ENCODE data around the gene MYEOV. TPM values are rescaled to one million over a fixed set of nuclear protein-coding genes. Genes with fewer than 3 reads are reported as not detected.
A peak's percentile ranks its signal among the peaks of the same experiment; 100 is the strongest.

The MYEOV gene
- total RNA-seq, 1 donor from 2014 or later, result not detected

GRCh38 chr11:69301081-69301454, 7.1 kb downstream of the MYEOV start:
- H3K9me3 Mint-ChIP-seq (ENCODE audit: unreplicated experiment), result no peaks in the 10 kb centered on the region

GRCh38 chr11:69301455-69302401, 7.8 kb downstream of the MYEOV start:
- H3K9me3 Mint-ChIP-seq (ENCODE audit: unreplicated experiment), result no peaks in the 10 kb centered on the region

More at GRCh38 chr11:69301081-69301454, 7.1 kb downstream of the MYEOV start:
- Mint-ChIP-seq H3K27me3 (ENCODE audit: unreplicated experiment) (peaks cover 14% of the 10 kb centered on the region), H3K36me3 (ENCODE audit: low read depth, unreplicated experiment) (peaks cover 7% of the 10 kb centered on the region), H3K4me1 (ENCODE audit: unreplicated experiment) (peaks cover 8% of the 10 kb centered on the region), H3K4me3 (ENCODE audit: unreplicated experiment) (no peak overlapping the region), H3K27ac (ENCODE audit: unreplicated experiment) (no peak overlapping the region)
- no peak for DNase-seq (ENCODE audit: low spot score)
- no peak for TF ChIP-seq CTCF (IDR thresholded peaks at IDR 0.05; ENCODE audit: unreplicated experiment)

GRCh38 chr11:69302447-69303020, 8.6 kb downstream of the MYEOV start:
- H3K9me3 Mint-ChIP-seq (ENCODE audit: unreplicated experiment), result no peaks in the 10 kb centered on the region
- peaks cover 7% of the 10 kb centered on the region for H3K36me3 Mint-ChIP-seq (ENCODE audit: low read depth, unreplicated experiment)
- DNase-seq (ENCODE audit: low spot score), result no peak
- H3K4me3 Mint-ChIP-seq (ENCODE audit: unreplicated experiment), result no peak overlapping the region
- no peak for TF ChIP-seq CTCF (IDR thresholded peaks at IDR 0.05; ENCODE audit: unreplicated experiment)
- H3K27ac Mint-ChIP-seq (ENCODE audit: unreplicated experiment), result no peak overlapping the region
- H3K27me3 Mint-ChIP-seq (ENCODE audit: unreplicated experiment), result peaks cover 14% of the 10 kb centered on the region
- peaks cover 8% of the 10 kb centered on the region for H3K4me1 Mint-ChIP-seq (ENCODE audit: unreplicated experiment)

More at GRCh38 chr11:69301455-69302401, 7.8 kb downstream of the MYEOV start:
- no peak for DNase-seq (ENCODE audit: low spot score)
- Mint-ChIP-seq H3K27ac (ENCODE audit: unreplicated experiment) (no peak overlapping the region), H3K4me1 (ENCODE audit: unreplicated experiment) (peaks cover 8% of the 10 kb centered on the region), H3K36me3 (ENCODE audit: low read depth, unreplicated experiment) (peaks cover 7% of the 10 kb centered on the region), H3K4me3 (ENCODE audit: unreplicated experiment) (no peak overlapping the region), H3K27me3 (ENCODE audit: unreplicated experiment) (peaks cover 14% of the 10 kb centered on the region)
- no peak for TF ChIP-seq CTCF (IDR thresholded peaks at IDR 0.05; ENCODE audit: unreplicated experiment)

- Mint-ChIP-seq H3K4me1 (ENCODE audit: unreplicated experiment) (peaks cover 4% of the 10 kb centered on the region), H3K27ac (ENCODE audit: unreplicated experiment) (no peak overlapping the region)
- TF ChIP-seq CTCF (IDR thresholded peaks at IDR 0.05; ENCODE audit: unreplicated experiment), result no peak
These were observed 9.5 kb downstream of the MYEOV start for GRCh38 chr11:69303427-69303826.

GRCh38 chr11:69304258-69304657, 10.3 kb downstream of the MYEOV start:
- peaks cover 23% of the 10 kb centered on the region for H3K27me3 Mint-ChIP-seq (ENCODE audit: unreplicated experiment)

More at GRCh38 chr11:69303427-69303826, 9.5 kb downstream of the MYEOV start:
- peak overlapping the region; percentile 23 for H3K4me3 Mint-ChIP-seq (ENCODE audit: unreplicated experiment)
- peaks cover 7% of the 10 kb centered on the region for H3K36me3 Mint-ChIP-seq (ENCODE audit: low read depth, unreplicated experiment)
- peaks cover 20% of the 10 kb centered on the region for H3K27me3 Mint-ChIP-seq (ENCODE audit: unreplicated experiment)
- DNase-seq (ENCODE audit: low spot score), result no peak
- no peaks in the 10 kb centered on the region for H3K9me3 Mint-ChIP-seq (ENCODE audit: unreplicated experiment)

More at GRCh38 chr11:69304258-69304657, 10.3 kb downstream of the MYEOV start:
- Mint-ChIP-seq H3K9me3 (ENCODE audit: unreplicated experiment) (no peaks in the 10 kb centered on the region), H3K27ac (ENCODE audit: unreplicated experiment) (no peak overlapping the region), H3K4me1 (ENCODE audit: unreplicated experiment) (peaks cover 2% of the 10 kb centered on the region), H3K36me3 (ENCODE audit: low read depth, unreplicated experiment) (peaks cover 7% of the 10 kb centered on the region), H3K4me3 (ENCODE audit: unreplicated experiment) (no peak overlapping the region)
- DNase-seq (ENCODE audit: low spot score), result no peak
- no peak for TF ChIP-seq CTCF (IDR thresholded peaks at IDR 0.05; ENCODE audit: unreplicated experiment)

All from endothelial cell (in vitro differentiated cells).